ENCODE results near the gene MPRIP.
"Not testable (repeated sequence)": the region's sequence is repeated elsewhere in the genome, so short reads cannot be mapped to it uniquely, and the experiment has no call there.

DNA sequence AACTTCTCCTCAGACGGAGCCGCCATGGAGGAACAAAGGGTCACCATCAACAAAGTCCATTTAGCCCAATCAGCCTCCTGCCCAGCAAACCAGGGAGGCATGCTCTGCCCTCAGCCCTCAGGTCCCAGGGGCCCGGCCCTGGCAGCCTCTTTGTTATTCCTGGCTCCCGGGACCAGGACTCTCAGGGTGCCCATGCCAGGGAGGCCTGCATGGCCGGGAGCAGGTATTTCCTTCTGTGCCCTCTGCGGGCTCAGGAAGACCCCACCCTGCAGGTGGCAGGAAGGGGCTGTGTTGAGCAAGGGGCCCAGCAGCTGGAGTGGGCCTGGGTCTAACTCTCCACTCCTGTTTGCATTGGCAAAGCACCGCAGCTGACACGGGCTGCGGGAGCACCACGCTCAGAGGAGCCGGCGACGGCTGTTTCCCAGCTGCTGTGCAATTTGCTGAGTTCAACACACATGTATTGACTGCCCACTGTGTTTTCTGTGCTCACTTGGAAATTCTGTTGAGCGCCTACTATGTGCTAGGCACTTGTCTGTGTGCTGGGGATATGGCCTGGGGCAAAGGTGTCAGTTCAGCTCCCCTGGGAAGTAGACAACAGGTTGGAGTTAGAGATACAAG lies 37.2 kb upstream of the MPRIP start:
- not testable (repeated sequence) for TF ChIP-seq CTCF (conservative IDR thresholded peaks at IDR 0.05; ENCODE audit: low read depth, low read length); EZH2phosphoT487 (IDR thresholded peaks at IDR 0.05; ENCODE audit: borderline replicate concordance, low read length); EZH2 (IDR thresholded peaks at IDR 0.05; ENCODE audit: low read length, unreplicated experiment)
